Heart left ventricle (tissue), 13 donors: ENCODE data around the gene MAP10.

Experiments used
- CTCF ChIP-seq, 12 donors: fragments of 200-600 bp; sonication (generic) in 4 of 12; IDR thresholded peaks; one replicate each; pipeline versions ENCODE4 v1.5.0 to v1.8.0; 2018 to 2022; ENCODE audit warnings: antibody characterized with exemption in 12 of 12, mild to moderate bottlenecking in 5 of 12
- POLR2A ChIP-seq, 2 donors: fragments of 450-650 bp; IDR thresholded peaks; one replicate each; pipeline ENCODE4 v1.6.1; 2017; ENCODE audit warnings: antibody characterized with exemption in 2 of 2, mild to moderate bottlenecking in 2 of 2, moderate library complexity in 2 of 2
- donor health status: ischemic (EF 13 %, LVEDD 7.1; RV severe dilation, severe dysfunction).
- donor health status: DM: no; HTN: yes; CAD: no.
- donor health status: DM: no; HTN: no; CAD: no.
- donor health status: ischemic (EF 25% LVEDD 6.9; RV normal size, moderate dysfunction).
- donor health status: ischemic (EF 25% LVEDD 5.7; RV mildly dilated, moderate dysfunction).
- donor health status: ischemic (EF 35%, LVEDD 5.7; RV mildly dilated, moderate dysfunction).
- donor health status: nonischemic (EF 11% LVEDD 7.7; RV severe dilation, severe dysfunction).
- donor health status: DM: yes; HTN: yes; CAD: no.
- donor health status: PGD.
- donor health status: ischemic (EF 29% LVEDD 5.4; RV normal size, mild dysfunction).
- donor health status: nonischemic (EF 23%, LVEDD 6.1; RV moderate dilation, normal function).

- TF ChIP-seq CTCF (IDR thresholded peaks at IDR 0.05) = no peak
- no peak for TF ChIP-seq POLR2A (IDR thresholded peaks at IDR 0.05)
Observed at GRCh38 chr1:232816324-232816723, 11.1 kb downstream of the MAP10 start.
